ENCODE results near the gene ADAMTS17.

The ADAMTS17 gene

DNA sequence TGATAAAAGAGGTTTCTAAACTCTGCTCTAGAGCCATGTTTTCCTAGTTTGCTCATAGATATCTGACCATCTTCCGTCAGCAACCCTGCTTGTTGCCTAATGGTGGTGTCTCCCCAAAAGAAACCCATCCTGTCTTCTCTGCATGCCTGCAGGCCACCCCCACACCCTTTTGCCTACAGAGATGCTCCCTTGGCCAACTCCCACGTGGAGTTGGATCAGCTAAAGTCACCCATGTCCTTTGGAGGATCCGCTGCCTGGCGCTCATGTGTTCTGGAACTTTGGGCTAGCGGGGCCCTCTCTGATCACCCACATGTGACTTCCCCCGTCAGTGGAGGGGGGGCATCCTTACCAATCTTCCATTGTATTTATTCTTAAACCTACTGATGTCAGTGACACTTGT is 185.6 kb downstream of the ADAMTS17 start:
- H3K4me3 ChIP-seq (ENCODE audit: control insufficient read depth, low read depth, low read length): no peak overlapping the region
- no peak for DNase-seq (ENCODE audit: low read depth)
- TF ChIP-seq CTCF (conservative IDR thresholded peaks at IDR 0.05; ENCODE audit: control insufficient read depth, insufficient read depth, low read depth, low read length): no peak

GRCh38 chr15:100154338-100154737 is 187.4 kb downstream of the ADAMTS17 start:
- no peak for TF ChIP-seq CTCF (conservative IDR thresholded peaks at IDR 0.05; ENCODE audit: control insufficient read depth, insufficient read depth, low read depth, low read length)
- no peak overlapping the region for H3K4me3 ChIP-seq (ENCODE audit: control insufficient read depth, low read depth, low read length)
- DNase-seq (ENCODE audit: low read depth): no peak

- no peak for TF ChIP-seq CTCF (conservative IDR thresholded peaks at IDR 0.05; ENCODE audit: control insufficient read depth, insufficient read depth, low read depth, low read length)
- no peak for DNase-seq (ENCODE audit: low read depth)
- H3K4me3 ChIP-seq (ENCODE audit: control insufficient read depth, low read depth, low read length): no peak overlapping the region
Measured at GRCh38 chr15:100152463-100152862, 189.3 kb downstream of the ADAMTS17 start.

DNA sequence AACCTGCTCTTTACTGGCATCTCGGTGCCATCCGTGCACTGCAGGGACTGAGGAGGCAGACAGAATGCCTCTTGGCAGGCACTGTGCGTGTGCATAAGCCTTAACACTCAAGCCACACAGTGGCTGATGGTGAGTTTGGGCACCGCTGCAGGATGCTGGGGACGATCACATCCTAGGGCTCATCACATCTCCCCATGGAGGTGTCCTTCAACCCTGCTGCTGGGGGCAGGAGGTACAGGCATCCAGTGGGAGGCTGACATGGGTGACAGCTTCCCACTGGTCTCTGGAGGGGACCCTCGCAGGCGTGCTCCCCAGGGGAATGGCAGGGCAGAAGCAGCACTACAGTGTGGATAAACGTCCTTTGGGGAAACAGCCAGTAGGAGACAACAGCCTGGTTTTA is 190.9 kb downstream of the ADAMTS17 start:
- no peak for TF ChIP-seq CTCF (conservative IDR thresholded peaks at IDR 0.05; ENCODE audit: control insufficient read depth, insufficient read depth, low read depth, low read length)
- H3K4me3 ChIP-seq (ENCODE audit: control insufficient read depth, low read depth, low read length): no peak overlapping the region
- no peak for DNase-seq (ENCODE audit: low read depth)

DNA sequence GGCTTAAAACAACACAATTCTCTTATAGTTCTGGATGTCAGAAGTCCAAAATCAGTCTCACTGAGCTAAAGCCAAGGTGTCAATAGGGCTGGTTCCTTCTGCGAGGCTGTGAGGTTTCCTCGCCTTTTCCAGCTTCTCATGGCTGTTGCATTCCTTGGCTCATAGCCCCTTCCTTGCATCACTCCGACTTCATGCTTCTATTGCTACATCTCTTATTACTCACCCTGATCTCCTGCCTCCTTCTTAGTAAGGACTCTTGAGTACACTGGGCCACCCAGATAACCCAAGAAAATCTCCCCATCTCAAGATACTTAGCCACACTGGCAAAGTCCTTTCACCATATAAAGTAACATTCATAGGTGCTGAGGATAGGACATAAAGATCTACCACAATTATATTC is 193.9 kb downstream of the ADAMTS17 start:
- no peak overlapping the region for H3K4me3 ChIP-seq (ENCODE audit: control insufficient read depth, low read depth, low read length)
- peak; percentile 22 for DNase-seq (ENCODE audit: low read depth)
- no peak for TF ChIP-seq CTCF (conservative IDR thresholded peaks at IDR 0.05; ENCODE audit: control insufficient read depth, insufficient read depth, low read depth, low read length)

DNA sequence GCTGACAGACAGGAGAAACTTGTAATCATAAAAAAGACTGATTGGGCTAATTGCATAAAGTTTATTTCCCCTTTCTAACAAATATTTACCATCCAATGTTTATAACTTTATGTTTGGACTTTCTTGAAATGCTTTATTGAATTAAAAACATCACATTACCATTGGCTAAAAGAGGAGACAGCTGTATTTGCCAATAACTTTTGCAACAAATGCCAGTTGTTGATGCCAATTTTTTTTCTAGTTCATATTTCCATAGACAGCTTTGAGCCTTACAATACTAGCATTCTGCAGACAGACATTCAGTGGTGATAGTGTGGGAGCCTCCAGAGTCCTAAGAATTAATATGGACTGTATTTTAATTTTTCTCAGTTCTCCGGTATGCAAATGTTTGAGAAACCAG is 198.4 kb downstream of the ADAMTS17 start:
- no peak for DNase-seq (ENCODE audit: low read depth)
- no peak overlapping the region for H3K4me3 ChIP-seq (ENCODE audit: control insufficient read depth, low read depth, low read length)

More for the DNA sequence above, 198.4 kb downstream of the ADAMTS17 start:
- no peak for TF ChIP-seq CTCF (conservative IDR thresholded peaks at IDR 0.05; ENCODE audit: control insufficient read depth, insufficient read depth, low read depth, low read length)

All from fibroblast of mammary gland (primary cell).